ENCODE results near the gene PRDX5.
A peak's percentile ranks its signal among the peaks of the same experiment; 100 is the strongest.
"Not testable (repeated sequence)": the region's sequence is repeated elsewhere in the genome, so short reads cannot be mapped to it uniquely, and the experiment has no call there.

Gene PRDX5

DNA sequence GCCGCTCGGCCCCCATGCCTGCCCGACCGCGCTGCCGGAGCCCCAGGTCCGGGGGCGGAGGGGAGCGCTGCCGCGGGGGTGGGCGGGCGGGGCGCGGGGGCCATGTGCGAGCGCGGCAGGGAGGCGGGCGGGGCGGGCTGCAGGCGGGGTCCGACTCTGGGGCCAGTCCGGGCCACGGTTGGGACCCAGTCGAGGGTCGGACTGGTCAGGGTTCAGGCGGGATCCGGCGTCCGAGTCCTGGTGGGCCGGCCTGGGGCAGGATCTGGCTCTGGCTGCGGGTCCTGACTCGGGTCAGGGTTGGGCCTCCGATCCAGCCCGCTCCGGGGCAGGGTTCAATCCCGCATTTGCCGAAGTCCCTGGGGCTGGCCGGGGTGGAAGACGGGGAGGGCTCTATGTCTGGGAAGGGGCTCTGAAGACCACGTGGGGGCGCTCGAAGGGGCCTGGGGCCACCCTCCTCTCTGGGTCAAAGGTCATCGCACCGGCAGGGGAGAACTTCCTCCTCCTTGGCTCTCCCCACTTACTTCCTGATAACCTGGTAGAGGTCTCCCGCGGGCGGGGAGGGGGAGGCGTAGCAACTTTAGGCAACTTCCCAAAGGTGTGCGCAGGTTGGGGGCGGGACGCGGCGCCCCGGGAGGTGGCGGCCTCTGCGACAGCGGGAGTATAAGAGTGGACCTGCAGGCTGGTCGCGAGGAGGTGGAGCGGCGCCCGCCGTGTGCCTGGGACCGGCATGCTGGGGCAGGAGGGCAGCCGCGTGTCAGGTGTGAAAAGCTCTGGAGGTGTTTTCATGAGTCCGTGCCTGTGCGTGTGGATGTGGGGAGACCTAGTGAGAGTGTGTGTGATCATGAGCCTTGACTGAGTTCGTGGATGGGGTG lies 12.0 kb upstream of the PRDX5 start:
- Histone ChIP-seq H3K9me3 (ENCODE audit: control insufficient read depth in 5 of 5, low read length in 5 of 5) (no peaks in the 10 kb centered on the region), H3K27ac (ENCODE audit: low read depth, low read length) (peak overlapping the region; percentile 75), H3K27me3 (ENCODE audit: control insufficient read depth in 5 of 5, insufficient read depth in 4 of 5, low read length in 5 of 5) (no peaks in the 10 kb centered on the region), H3K36me3 (ENCODE audit: control insufficient read depth in 5 of 5, insufficient read depth in 5 of 5, low read length in 5 of 5) (peaks cover 0 to 8% (median 3%) of the 10 kb centered on the region in 5 donors), H3K4me1 (ENCODE audit: control insufficient read depth in 5 of 5, insufficient read depth in 5 of 5, low read length in 5 of 5) (peaks cover 2 to 36% (median 29%) of the 10 kb centered on the region in 5 donors), H3K4me3 (ENCODE audit: low read depth in 1 of 5, low read length in 5 of 5) (peak overlapping the region; percentile 70 to 80 (median 71)), H3K9ac (ENCODE audit: low read length in 5 of 5) (peak overlapping the region; percentile 26 to 83 (median 78))

DNA sequence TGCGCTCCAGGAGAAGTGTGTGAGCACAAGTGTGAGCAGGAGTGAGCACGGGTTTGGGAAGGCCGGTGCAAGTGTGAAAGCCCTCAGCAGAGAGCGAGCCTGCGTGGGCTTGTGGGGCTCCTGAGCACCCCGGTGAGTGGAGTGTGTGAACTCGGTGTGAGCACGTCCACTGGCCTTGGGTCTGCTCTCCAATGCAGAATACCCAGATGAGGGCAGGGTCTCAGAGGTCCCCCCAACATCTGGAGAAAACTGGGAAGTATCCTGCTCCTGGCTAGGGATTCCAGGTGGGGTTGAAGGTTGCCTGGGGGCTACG lies 11.4 kb upstream of the PRDX5 start:
- Histone ChIP-seq H3K27me3 (ENCODE audit: control insufficient read depth in 5 of 5, insufficient read depth in 4 of 5, low read length in 5 of 5) (no peaks in the 10 kb centered on the region), H3K27ac (ENCODE audit: low read depth, low read length) (peak overlapping the region; percentile 75), H3K9me3 (ENCODE audit: control insufficient read depth in 5 of 5, low read length in 5 of 5) (no peaks in the 10 kb centered on the region), H3K36me3 (ENCODE audit: control insufficient read depth in 5 of 5, insufficient read depth in 5 of 5, low read length in 5 of 5) (peaks cover 0 to 8% (median 3%) of the 10 kb centered on the region in 5 donors), H3K4me3 (ENCODE audit: low read depth in 1 of 5, low read length in 5 of 5) (peak overlapping the region; percentile 70 to 80 (median 71)), H3K9ac (ENCODE audit: low read length in 5 of 5) (peak overlapping the region; percentile 26 to 83 (median 78)), H3K4me1 (ENCODE audit: control insufficient read depth in 5 of 5, insufficient read depth in 5 of 5, low read length in 5 of 5) (peaks cover 2 to 31% (median 28%) of the 10 kb centered on the region in 5 donors)

DNA sequence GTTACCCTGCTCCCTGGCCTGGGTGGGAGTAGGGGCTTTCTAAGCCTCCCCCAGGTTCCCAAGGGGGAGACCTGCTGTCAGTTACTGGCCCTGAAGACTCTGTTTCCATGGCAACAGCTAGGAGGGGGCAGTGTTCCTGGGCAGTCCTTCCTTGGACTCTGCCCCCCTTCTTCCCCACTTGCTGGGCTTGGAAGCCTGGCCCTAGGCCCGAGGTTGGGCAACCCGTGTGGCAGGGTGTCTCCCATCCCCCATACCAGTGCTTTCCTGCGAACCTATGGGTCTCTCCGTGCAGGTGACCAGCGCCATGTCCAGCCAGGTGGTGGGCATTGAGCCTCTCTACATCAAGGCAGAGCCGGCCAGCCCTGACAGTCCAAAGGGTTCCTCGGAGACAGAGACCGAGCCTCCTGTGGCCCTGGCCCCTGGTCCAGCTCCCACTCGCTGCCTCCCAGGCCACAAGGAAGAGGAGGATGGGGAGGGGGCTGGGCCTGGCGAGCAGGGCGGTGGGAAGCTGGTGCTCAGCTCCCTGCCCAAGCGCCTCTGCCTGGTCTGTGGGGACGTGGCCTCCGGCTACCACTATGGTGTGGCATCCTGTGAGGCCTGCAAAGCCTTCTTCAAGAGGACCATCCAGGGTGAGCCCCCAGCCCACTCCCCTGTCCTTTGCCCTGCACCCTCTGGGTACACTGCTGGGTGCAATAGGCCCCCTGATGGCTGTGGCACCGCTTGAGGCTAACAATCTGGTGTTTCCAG lies 10.9 kb upstream of the PRDX5 start:
- Histone ChIP-seq H3K36me3 (ENCODE audit: control insufficient read depth in 5 of 5, insufficient read depth in 5 of 5, low read length in 5 of 5) (peaks cover 0 to 8% (median 3%) of the 10 kb centered on the region in 5 donors), H3K9me3 (ENCODE audit: control insufficient read depth in 5 of 5, low read length in 5 of 5) (no peaks in the 10 kb centered on the region), H3K4me1 (ENCODE audit: control insufficient read depth in 5 of 5, insufficient read depth in 5 of 5, low read length in 5 of 5) (peaks cover 2 to 31% (median 28%) of the 10 kb centered on the region in 5 donors), H3K4me3 (ENCODE audit: low read depth in 1 of 5, low read length in 5 of 5) (peak overlapping the region; percentile 11 to 80 (median 70)), H3K27me3 (ENCODE audit: control insufficient read depth in 5 of 5, insufficient read depth in 4 of 5, low read length in 5 of 5) (no peaks in the 10 kb centered on the region), H3K27ac (ENCODE audit: low read depth, low read length) (peak overlapping the region; percentile 75), H3K9ac (ENCODE audit: low read length in 5 of 5) (peak overlapping the region in 4 of 5 donors; percentile 55 to 83 (median 80))

DNA sequence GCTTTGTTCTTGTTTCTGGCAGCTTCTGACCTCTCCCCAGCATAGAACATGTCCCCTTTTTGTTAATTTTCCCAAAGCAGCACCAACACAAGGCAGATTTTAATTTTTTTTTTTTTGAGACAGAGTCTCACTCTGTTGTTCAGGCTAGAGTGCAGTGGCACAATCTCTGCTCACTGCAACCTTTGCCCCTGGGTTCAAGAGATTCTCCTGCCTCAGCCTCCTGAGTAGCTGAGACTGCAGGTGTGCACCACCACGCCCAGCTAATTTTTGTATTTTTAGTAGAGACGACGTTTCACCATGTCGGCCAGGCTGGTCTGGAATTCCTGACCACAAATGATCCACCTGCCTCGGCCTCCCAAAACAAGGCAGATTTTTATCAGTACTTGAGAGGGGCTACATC lies 10.1 kb upstream of the PRDX5 start:
- not testable (repeated sequence) for H3K9me3 ChIP-seq (ENCODE audit: control insufficient read depth in 5 of 5, low read length in 5 of 5); H3K27me3 ChIP-seq (ENCODE audit: control insufficient read depth in 5 of 5, insufficient read depth in 4 of 5, low read length in 5 of 5); H3K4me3 ChIP-seq (ENCODE audit: low read depth in 1 of 5, low read length in 5 of 5); H3K9ac ChIP-seq (ENCODE audit: low read length in 5 of 5); H3K36me3 ChIP-seq (ENCODE audit: control insufficient read depth in 5 of 5, insufficient read depth in 5 of 5, low read length in 5 of 5)
- peaks cover 2 to 36% (median 28%) of the 10 kb centered on the region in 5 donors for H3K4me1 ChIP-seq (ENCODE audit: control insufficient read depth in 5 of 5, insufficient read depth in 5 of 5, low read length in 5 of 5)
- peak overlapping the region; percentile 75 for H3K27ac ChIP-seq (ENCODE audit: low read depth, low read length)

DNA sequence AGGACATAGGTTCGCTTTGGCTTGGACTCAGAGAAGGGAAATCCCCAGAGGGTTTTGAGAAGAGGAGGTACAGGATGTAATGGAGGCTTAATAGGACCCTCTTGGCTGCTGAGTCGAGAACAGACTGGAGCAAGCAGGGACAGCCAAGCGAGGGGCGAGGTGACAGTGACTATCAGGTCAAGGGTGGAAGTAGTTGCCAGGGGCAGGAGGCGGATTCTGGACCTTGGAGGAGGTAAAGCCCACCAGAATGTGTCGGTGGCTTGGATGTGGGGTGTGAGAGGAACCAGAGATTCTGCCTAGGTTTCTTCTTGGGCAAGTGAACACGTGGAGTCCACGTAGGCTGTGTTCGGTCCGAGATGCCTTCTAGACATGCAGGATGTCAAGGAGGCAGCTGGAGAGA lies 5.0 kb upstream of the PRDX5 start:
- no peaks in the 10 kb centered on the region for H3K27me3 ChIP-seq (ENCODE audit: control insufficient read depth in 5 of 5, insufficient read depth in 4 of 5, low read length in 5 of 5)
- no peaks in the 10 kb centered on the region for H3K9me3 ChIP-seq (ENCODE audit: control insufficient read depth in 5 of 5, low read length in 5 of 5)
- peak overlapping the region in 1 of 5 donors; percentile 11 for H3K9ac ChIP-seq (ENCODE audit: low read length in 5 of 5)
- peak overlapping the region; percentile 70 for H3K27ac ChIP-seq (ENCODE audit: low read depth, low read length)
- H3K36me3 ChIP-seq (ENCODE audit: control insufficient read depth in 5 of 5, insufficient read depth in 5 of 5, low read length in 5 of 5): peaks cover 0 to 23% (median 21%) of the 10 kb centered on the region in 5 donors
- H3K4me3 ChIP-seq (ENCODE audit: low read depth in 1 of 5, low read length in 5 of 5): no peak overlapping the region
- H3K4me1 ChIP-seq (ENCODE audit: control insufficient read depth in 5 of 5, insufficient read depth in 5 of 5, low read length in 5 of 5): peaks cover 0 to 40% (median 19%) of the 10 kb centered on the region in 5 donors

DNA sequence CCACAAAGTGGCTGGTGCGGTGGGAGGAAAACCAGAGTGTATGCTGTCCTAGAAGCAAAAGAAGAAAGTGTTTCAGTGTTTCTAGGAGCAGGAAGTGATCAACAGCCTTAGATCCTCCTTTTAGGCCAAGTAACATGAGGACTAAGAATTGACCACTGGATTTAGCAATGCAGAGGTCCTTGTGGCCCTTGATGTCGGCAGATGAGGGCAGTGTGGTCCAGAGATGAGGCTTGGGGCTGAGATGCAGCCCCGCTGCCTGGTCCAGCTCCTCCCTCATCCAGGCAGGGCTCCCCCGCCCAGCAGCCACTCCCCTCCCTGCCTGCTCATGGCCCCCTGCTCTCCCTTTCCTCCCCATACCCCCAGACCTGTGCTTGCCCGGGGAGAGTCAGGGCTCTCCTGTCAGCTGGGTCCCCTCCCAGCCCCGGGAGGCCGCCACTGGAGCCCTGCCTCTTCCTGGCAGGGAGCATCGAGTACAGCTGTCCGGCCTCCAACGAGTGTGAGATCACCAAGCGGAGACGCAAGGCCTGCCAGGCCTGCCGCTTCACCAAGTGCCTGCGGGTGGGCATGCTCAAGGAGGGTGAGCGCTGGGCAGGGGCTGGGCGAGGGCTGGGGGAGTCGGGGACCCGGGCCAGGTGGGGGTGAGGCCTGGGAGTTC lies 4.3 kb upstream of the PRDX5 start:
- Histone ChIP-seq H3K9me3 (ENCODE audit: control insufficient read depth in 5 of 5, low read length in 5 of 5) (no peaks in the 10 kb centered on the region), H3K4me3 (ENCODE audit: low read depth in 1 of 5, low read length in 5 of 5) (peak overlapping the region in 4 of 5 donors; percentile 6 to 49 (median 34)), H3K36me3 (ENCODE audit: control insufficient read depth in 5 of 5, insufficient read depth in 5 of 5, low read length in 5 of 5) (peaks cover 0 to 23% (median 21%) of the 10 kb centered on the region in 5 donors), H3K9ac (ENCODE audit: low read length in 5 of 5) (peak overlapping the region in 4 of 5 donors; percentile 56 to 71 (median 61)), H3K4me1 (ENCODE audit: control insufficient read depth in 5 of 5, insufficient read depth in 5 of 5, low read length in 5 of 5) (peaks cover 0 to 45% (median 21%) of the 10 kb centered on the region in 5 donors), H3K27me3 (ENCODE audit: control insufficient read depth in 5 of 5, insufficient read depth in 4 of 5, low read length in 5 of 5) (no peaks in the 10 kb centered on the region), H3K27ac (ENCODE audit: low read depth, low read length) (peak overlapping the region; percentile 70)

DNA sequence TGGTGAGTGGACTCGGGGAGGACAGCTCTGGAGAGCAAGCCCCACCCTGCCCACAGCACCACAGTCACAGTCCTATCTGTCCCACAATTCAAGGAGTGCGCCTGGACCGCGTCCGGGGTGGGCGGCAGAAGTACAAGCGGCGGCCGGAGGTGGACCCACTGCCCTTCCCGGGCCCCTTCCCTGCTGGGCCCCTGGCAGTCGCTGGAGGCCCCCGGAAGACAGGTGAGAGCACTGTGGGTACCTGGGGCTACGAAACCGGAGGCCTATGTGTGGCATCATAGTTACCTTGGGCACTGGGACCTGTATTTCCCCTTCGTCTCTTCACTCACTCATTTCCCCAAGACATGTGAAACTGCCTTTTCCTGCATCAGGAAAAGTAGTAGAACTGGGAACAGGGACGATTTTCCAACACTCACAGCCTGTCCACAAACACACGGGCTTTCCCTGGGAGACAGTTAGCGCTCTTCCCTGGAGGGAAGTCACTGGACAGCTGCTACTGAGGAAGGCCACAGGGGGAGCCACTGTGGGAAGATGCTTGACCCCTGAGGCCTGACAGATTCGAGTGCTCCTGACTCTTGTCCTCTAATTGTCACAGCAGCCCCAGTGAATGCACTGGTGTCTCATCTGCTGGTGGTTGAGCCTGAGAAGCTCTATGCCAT lies 3.6 kb upstream of the PRDX5 start:
- no peaks in the 10 kb centered on the region for H3K27me3 ChIP-seq (ENCODE audit: control insufficient read depth in 5 of 5, insufficient read depth in 4 of 5, low read length in 5 of 5)
- H3K27ac ChIP-seq (ENCODE audit: low read depth, low read length): peak overlapping the region; percentile 70
- peaks cover 0 to 51% (median 26%) of the 10 kb centered on the region in 5 donors for H3K4me1 ChIP-seq (ENCODE audit: control insufficient read depth in 5 of 5, insufficient read depth in 5 of 5, low read length in 5 of 5)
- H3K36me3 ChIP-seq (ENCODE audit: control insufficient read depth in 5 of 5, insufficient read depth in 5 of 5, low read length in 5 of 5): peaks cover 0 to 23% (median 21%) of the 10 kb centered on the region in 5 donors
- H3K9ac ChIP-seq (ENCODE audit: low read length in 5 of 5): peak overlapping the region in 4 of 5 donors; percentile 56 to 71 (median 61)
- peak overlapping the region; percentile 4 to 49 (median 31) for H3K4me3 ChIP-seq (ENCODE audit: low read depth in 1 of 5, low read length in 5 of 5)
- H3K9me3 ChIP-seq (ENCODE audit: control insufficient read depth in 5 of 5, low read length in 5 of 5): no peaks in the 10 kb centered on the region

DNA sequence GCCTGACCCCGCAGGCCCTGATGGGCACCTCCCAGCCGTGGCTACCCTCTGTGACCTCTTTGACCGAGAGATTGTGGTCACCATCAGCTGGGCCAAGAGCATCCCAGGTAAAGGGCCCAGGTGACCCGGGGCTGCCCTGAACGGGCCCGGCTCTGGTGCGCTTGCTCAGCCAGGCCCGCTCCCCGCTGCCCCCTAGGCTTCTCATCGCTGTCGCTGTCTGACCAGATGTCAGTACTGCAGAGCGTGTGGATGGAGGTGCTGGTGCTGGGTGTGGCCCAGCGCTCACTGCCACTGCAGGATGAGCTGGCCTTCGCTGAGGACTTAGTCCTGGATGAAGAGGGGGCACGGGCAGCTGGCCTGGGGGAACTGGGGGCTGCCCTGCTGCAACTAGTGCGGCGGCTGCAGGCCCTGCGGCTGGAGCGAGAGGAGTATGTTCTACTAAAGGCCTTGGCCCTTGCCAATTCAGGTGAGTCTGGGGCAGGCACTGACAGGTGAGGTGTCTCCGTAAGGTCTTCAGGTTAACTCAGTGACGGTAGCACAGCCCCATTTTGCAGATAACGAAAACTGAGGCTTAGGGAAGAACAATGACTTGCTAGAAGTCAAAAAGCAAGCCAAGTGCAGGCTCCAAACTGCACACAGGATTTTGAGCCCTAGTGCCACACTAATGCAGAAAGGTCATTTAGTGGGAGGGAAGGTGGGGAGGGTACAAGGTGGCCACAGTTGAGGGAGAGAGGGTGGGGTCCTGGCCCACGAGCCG lies 2.9 kb upstream of the PRDX5 start:
- Histone ChIP-seq H3K27me3 (ENCODE audit: control insufficient read depth in 5 of 5, insufficient read depth in 4 of 5, low read length in 5 of 5) (no peaks in the 10 kb centered on the region), H3K4me1 (ENCODE audit: control insufficient read depth in 5 of 5, insufficient read depth in 5 of 5, low read length in 5 of 5) (peaks cover 0 to 55% (median 31%) of the 10 kb centered on the region in 5 donors), H3K9me3 (ENCODE audit: control insufficient read depth in 5 of 5, low read length in 5 of 5) (no peaks in the 10 kb centered on the region), H3K27ac (ENCODE audit: low read depth, low read length) (peak overlapping the region; percentile 70), H3K4me3 (ENCODE audit: low read depth in 1 of 5, low read length in 5 of 5) (no peak overlapping the region), H3K9ac (ENCODE audit: low read length in 5 of 5) (no peak overlapping the region), H3K36me3 (ENCODE audit: control insufficient read depth in 5 of 5, insufficient read depth in 5 of 5, low read length in 5 of 5) (peaks cover 0 to 23% (median 21%) of the 10 kb centered on the region in 5 donors)
